GM19238 (cell line): ENCODE data around the gene GALP.
A peak's percentile ranks its signal among the peaks of the same experiment; 100 is the strongest.
"Not testable (repeated sequence)": the region's sequence is repeated elsewhere in the genome, so short reads cannot be mapped to it uniquely, and the experiment has no call there.

ENCODE experiments used
- DNase-seq: peaks from one replicate; pipeline ENCODE4 v3.0.0; 2011; ENCODE audit warnings: low spot score; ENCODE audit not compliant: insufficient read length

GALP gene

GRCh38 chr19:56175861-56176307 is at the start of gene GALP:
GALP (plus strand) TSS chr19:56176008; CDS start chr19:56177109, 1,101 bp downstream.
- not testable (repeated sequence) for DNase-seq

- DNase-seq = no peak
Observed at GRCh38 chr19:56126983-56127780, 48.6 kb upstream of the GALP start.

GRCh38 chr19:56130006-56130405 is 45.8 kb upstream of the GALP start:
- DNase-seq = no peak

GRCh38 chr19:56131651-56132050 is 44.2 kb upstream of the GALP start:
- no peak for DNase-seq

GRCh38 chr19:56132316-56132822 is 43.4 kb upstream of the GALP start:
- no peak for DNase-seq

GRCh38 chr19:56133858-56134653 is 41.8 kb upstream of the GALP start:
- DNase-seq = no peak

GRCh38 chr19:56134654-56134921 is 41.2 kb upstream of the GALP start:
- no peak for DNase-seq

GRCh38 chr19:56136362-56136761 is 39.4 kb upstream of the GALP start:
- no peak for DNase-seq

GRCh38 chr19:56137405-56137804 is 38.4 kb upstream of the GALP start:
- DNase-seq = no peak

GRCh38 chr19:56138069-56138468 is 37.7 kb upstream of the GALP start:
- no peak for DNase-seq

GRCh38 chr19:56139847-56140582 is 35.8 kb upstream of the GALP start:
- no peak for DNase-seq

- peak; percentile 99 for DNase-seq
Observed at GRCh38 chr19:56140583-56141416, 35.0 kb upstream of the GALP start, which contains the start of gene ZNF444. ZNF444 (plus strand) TSS chr19:56141287; CDS start chr19:56146912, 5,625 bp downstream.

GRCh38 chr19:56141417-56141993 is 34.3 kb upstream of the GALP start:
- no peak for DNase-seq

- no peak for DNase-seq
Observed at GRCh38 chr19:56142087-56142787, 33.6 kb upstream of the GALP start.

GRCh38 chr19:56142897-56143434 is 32.8 kb upstream of the GALP start:
- DNase-seq = no peak

GRCh38 chr19:56144376-56144775 is 31.4 kb upstream of the GALP start:
- no peak for DNase-seq

GRCh38 chr19:56144831-56145230 is 31.0 kb upstream of the GALP start:
- DNase-seq = no peak

- DNase-seq = no peak
Observed at GRCh38 chr19:56145698-56146097, 30.1 kb upstream of the GALP start.

- DNase-seq = no peak
Observed at GRCh38 chr19:56146904-56147303, 28.9 kb upstream of the GALP start.

- no peak for DNase-seq
Observed at GRCh38 chr19:56147307-56147706, 28.5 kb upstream of the GALP start.
